Measurements from ENCODE around the gene SPAG16. TPM values are rescaled to one million over a fixed set of nuclear protein-coding genes. Genes with fewer than 3 reads are reported as not detected.

SPAG16 gene
- total and polyA plus RNA-seq, 2 donors from 2014 or later, result 35.9 to 38.5 TPM

DNA sequence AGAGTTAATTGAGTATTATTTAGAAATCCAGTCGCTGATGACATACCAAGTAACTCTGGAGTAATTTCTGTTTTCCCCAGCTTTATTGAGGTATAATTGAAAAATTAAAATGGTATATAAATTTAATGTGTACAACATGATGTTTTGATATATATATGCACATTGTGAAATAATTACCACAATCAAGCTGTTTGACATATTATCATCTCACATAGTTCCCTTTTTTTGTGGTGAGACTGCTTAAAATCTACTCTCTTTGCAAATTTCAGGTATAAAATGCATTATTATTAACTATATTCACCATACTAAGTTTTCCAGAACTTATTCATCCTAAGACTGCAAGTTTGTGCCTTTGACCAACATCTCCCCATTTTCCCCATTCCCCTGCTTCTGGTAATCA, 25.0 kb upstream of the SPAG16 start:
- DNase-seq (no peak), FAIRE-seq (no peak)
- TF ChIP-seq, protein P1, sequence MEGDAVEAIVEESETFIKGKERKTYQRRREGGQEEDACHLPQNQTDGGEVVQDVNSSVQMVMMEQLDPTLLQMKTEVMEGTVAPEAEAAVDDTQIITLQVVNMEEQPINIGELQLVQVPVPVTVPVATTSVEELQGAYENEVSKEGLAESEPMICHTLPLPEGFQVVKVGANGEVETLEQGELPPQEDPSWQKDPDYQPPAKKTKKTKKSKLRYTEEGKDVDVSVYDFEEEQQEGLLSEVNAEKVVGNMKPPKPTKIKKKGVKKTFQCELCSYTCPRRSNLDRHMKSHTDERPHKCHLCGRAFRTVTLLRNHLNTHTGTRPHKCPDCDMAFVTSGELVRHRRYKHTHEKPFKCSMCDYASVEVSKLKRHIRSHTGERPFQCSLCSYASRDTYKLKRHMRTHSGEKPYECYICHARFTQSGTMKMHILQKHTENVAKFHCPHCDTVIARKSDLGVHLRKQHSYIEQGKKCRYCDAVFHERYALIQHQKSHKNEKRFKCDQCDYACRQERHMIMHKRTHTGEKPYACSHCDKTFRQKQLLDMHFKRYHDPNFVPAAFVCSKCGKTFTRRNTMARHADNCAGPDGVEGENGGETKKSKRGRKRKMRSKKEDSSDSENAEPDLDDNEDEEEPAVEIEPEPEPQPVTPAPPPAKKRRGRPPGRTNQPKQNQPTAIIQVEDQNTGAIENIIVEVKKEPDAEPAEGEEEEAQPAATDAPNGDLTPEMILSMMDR (IDR thresholded peaks at IDR 0.05; ENCODE audit: borderline replicate concordance, extremely low read depth, insufficient read depth), result no peak
- H3K4me1 ChIP-seq (ENCODE audit: control insufficient read depth in 2 of 3, insufficient read depth in 2 of 3, low read depth in 1 of 3, low read length in 3 of 3), result no peaks in the 10 kb centered on the region
- no peak overlapping the region for H3K4me3 ChIP-seq (ENCODE audit: low read length in 3 of 3)
- H3K9me3 ChIP-seq (ENCODE audit: control insufficient read depth in 2 of 3, insufficient read depth in 1 of 3, low read length in 3 of 3), result no peaks in the 10 kb centered on the region
- H3K27ac ChIP-seq (ENCODE audit: low read depth in 2 of 2, low read length in 2 of 2), result no peak overlapping the region
- no peaks in the 10 kb centered on the region for H3K27me3 ChIP-seq (ENCODE audit: control insufficient read depth, insufficient read depth, low read length)
- intact Hi-C loops (cut with DNase I), result no loop called here
- H3K36me3 ChIP-seq (ENCODE audit: control insufficient read depth in 2 of 3, insufficient read depth in 3 of 3, low read length in 3 of 3), result no peaks in the 10 kb centered on the region
- H3K9ac ChIP-seq (ENCODE audit: low read length in 3 of 3), result no peak overlapping the region

DNA sequence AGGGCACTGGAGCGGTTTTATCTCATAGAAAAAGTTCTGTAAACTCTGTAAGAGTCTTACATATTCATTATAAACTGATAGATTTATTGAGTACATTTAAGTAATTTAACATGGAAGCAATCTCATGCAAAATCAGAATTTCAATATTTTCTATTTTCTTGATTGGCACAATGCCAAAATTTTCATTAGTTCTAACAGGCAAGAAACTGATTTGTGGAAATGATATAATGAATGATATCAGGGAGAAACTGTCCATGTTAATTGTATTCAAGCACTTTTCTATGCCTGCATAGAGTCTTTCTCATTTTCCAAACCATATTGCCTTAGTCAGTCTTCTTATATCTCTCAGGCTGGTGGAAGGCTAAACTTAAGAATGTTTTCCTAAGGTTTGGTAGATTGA, 23.0 kb upstream of the SPAG16 start:
- no peak overlapping the region for H3K9ac ChIP-seq (ENCODE audit: low read length in 3 of 3)
- TF ChIP-seq, protein P1 (IDR thresholded peaks at IDR 0.05; ENCODE audit: borderline replicate concordance, extremely low read depth, insufficient read depth), result no peak
- no peaks in the 10 kb centered on the region for H3K27me3 ChIP-seq (ENCODE audit: control insufficient read depth, insufficient read depth, low read length)
- H3K36me3 ChIP-seq (ENCODE audit: control insufficient read depth in 2 of 3, insufficient read depth in 3 of 3, low read length in 3 of 3), result no peaks in the 10 kb centered on the region
- no peak overlapping the region for H3K27ac ChIP-seq (ENCODE audit: low read depth in 2 of 2, low read length in 2 of 2)
- H3K4me3 ChIP-seq (ENCODE audit: low read length in 3 of 3), result no peak overlapping the region
- FAIRE-seq (no peak), DNase-seq (no peak)
- intact Hi-C loops (cut with DNase I), result no loop called here
- no peaks in the 10 kb centered on the region for H3K9me3 ChIP-seq (ENCODE audit: control insufficient read depth in 2 of 3, insufficient read depth in 1 of 3, low read length in 3 of 3)
- no peaks in the 10 kb centered on the region for H3K4me1 ChIP-seq (ENCODE audit: control insufficient read depth in 2 of 3, insufficient read depth in 2 of 3, low read depth in 1 of 3, low read length in 3 of 3)

DNA sequence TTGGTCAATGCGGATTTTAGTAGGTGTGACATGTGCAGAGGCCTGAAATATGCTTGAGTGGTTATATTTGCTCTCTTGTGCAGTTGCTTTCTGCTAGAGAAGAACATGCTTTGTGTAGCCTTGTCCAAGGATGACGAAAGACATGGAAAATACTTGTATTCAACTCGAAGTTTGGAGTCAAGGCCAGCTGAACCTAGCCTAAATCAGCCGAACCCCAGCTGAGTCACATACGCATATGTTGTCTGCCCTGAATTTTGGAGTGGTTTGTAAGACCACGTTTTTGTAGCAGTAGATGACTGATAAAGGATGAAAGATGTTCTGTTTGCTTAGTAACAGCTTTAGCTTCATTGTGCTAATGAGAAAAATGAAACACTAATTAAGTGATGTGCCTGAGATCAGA, 22.5 kb upstream of the SPAG16 start:
- no peaks in the 10 kb centered on the region for H3K4me1 ChIP-seq (ENCODE audit: control insufficient read depth in 2 of 3, insufficient read depth in 2 of 3, low read depth in 1 of 3, low read length in 3 of 3)
- no peaks in the 10 kb centered on the region for H3K36me3 ChIP-seq (ENCODE audit: control insufficient read depth in 2 of 3, insufficient read depth in 3 of 3, low read length in 3 of 3)
- no peaks in the 10 kb centered on the region for H3K9me3 ChIP-seq (ENCODE audit: control insufficient read depth in 2 of 3, insufficient read depth in 1 of 3, low read length in 3 of 3)
- no peak overlapping the region for H3K27ac ChIP-seq (ENCODE audit: low read depth in 2 of 2, low read length in 2 of 2)
- no peak overlapping the region for H3K4me3 ChIP-seq (ENCODE audit: low read length in 3 of 3)
- DNase-seq, result no peak
- H3K27me3 ChIP-seq (ENCODE audit: control insufficient read depth, insufficient read depth, low read length), result no peaks in the 10 kb centered on the region
- no peak for FAIRE-seq
- TF ChIP-seq, protein P1 (IDR thresholded peaks at IDR 0.05; ENCODE audit: borderline replicate concordance, extremely low read depth, insufficient read depth), result no peak
- intact Hi-C loops (cut with DNase I), result no loop called here
- H3K9ac ChIP-seq (ENCODE audit: low read length in 3 of 3), result no peak overlapping the region

DNA sequence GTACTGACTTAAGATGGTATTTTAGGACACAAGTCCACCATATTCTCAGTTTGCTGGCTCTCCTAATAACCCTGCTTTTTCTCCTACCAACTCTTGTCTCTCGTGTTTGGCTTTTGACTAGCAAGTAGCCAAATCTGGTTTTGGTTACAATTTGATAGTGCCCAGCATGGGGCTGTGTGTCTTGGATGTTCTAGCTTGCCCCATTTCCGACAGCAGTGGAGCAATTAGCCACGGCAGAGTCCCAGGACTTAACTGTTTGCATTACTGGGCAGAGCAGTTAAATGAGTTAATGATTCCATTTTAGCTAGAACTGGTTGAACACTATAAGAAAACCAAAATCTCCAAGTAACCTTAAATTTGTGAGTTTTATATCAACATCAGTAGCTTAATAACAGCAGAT, 18.6 kb upstream of the SPAG16 start:
- Histone ChIP-seq H3K27me3 (ENCODE audit: control insufficient read depth, insufficient read depth, low read length) (no peaks in the 10 kb centered on the region), H3K4me1 (ENCODE audit: control insufficient read depth in 2 of 3, insufficient read depth in 2 of 3, low read depth in 1 of 3, low read length in 3 of 3) (no peaks in the 10 kb centered on the region), H3K9me3 (ENCODE audit: control insufficient read depth in 2 of 3, insufficient read depth in 1 of 3, low read length in 3 of 3) (no peaks in the 10 kb centered on the region), H3K9ac (ENCODE audit: low read length in 3 of 3) (no peak overlapping the region), H3K36me3 (ENCODE audit: control insufficient read depth in 2 of 3, insufficient read depth in 3 of 3, low read length in 3 of 3) (no peaks in the 10 kb centered on the region), H3K27ac (ENCODE audit: low read depth in 2 of 2, low read length in 2 of 2) (no peak overlapping the region), H3K4me3 (ENCODE audit: low read length in 3 of 3) (no peak overlapping the region)
- TF ChIP-seq, protein P1 (IDR thresholded peaks at IDR 0.05; ENCODE audit: borderline replicate concordance, extremely low read depth, insufficient read depth), result no peak
- intact Hi-C loops (cut with DNase I), result no loop called here
- DNase-seq (no peak), FAIRE-seq (no peak)

Measured in kidney (tissue), 14 donors.